HepG2 (cell line): ENCODE results near the gene GLT1D1. TPM values are rescaled to one million over a fixed set of nuclear protein-coding genes. Genes with fewer than 3 reads are reported as not detected.

ENCODE experiments used
- CREBL2 ChIP-seq: sonication (generic); formaldehyde crosslinking; IDR thresholded peaks from 2 replicates; pipeline ENCODE4 v1.8.1; 2023; ENCODE audit warnings: missing genetic modification reagents, mild to moderate bottlenecking, borderline replicate concordance
- HDAC1 ChIP-seq: sonication (generic); formaldehyde crosslinking; IDR thresholded peaks from 2 replicates; pipeline ENCODE4 v1.5.1; 2020; ENCODE audit warnings: mild to moderate bottlenecking, missing genetic modification reagents
- KLF12 ChIP-seq: sonication (generic); formaldehyde crosslinking; IDR thresholded peaks from 2 replicates; pipeline ENCODE4 v1.4.0; 2020; ENCODE audit warnings: missing genetic modification reagents, borderline replicate concordance
- PHF8 ChIP-seq: sonication (generic); formaldehyde crosslinking; IDR thresholded peaks from 2 replicates; pipeline ENCODE4 v1.5.0; 2020; ENCODE audit warnings: missing genetic modification reagents
- RARA ChIP-seq: IDR thresholded peaks from 2 replicates; pipeline ENCODE4 v1.6.1; 2016; ENCODE audit warnings: missing genetic modification reagents, missing compliant biosample characterization
- SIX4 ChIP-seq: sonication (generic); formaldehyde crosslinking; IDR thresholded peaks from 2 replicates; pipeline ENCODE4 v1.4.0; 2020; ENCODE audit warnings: missing genetic modification reagents
- U2AF1 ChIP-seq: fragments of 200-400 bp; formaldehyde crosslinking; optimal IDR thresholded peaks from 2 replicates; pipeline ENCODE3; 2017; ENCODE audit warnings: mild to moderate bottlenecking, low read depth, low read length
- ZNF225 ChIP-seq: sonication (generic); formaldehyde crosslinking; IDR thresholded peaks from 2 replicates; pipeline ENCODE4 v1.4.0; 2020; ENCODE audit warnings: mild to moderate bottlenecking, missing genetic modification reagents
- ZNF616 ChIP-seq: sonication (generic); formaldehyde crosslinking; IDR thresholded peaks from 2 replicates; pipeline ENCODE4 v1.5.0; 2020; ENCODE audit warnings: low read depth, mild to moderate bottlenecking, missing genetic modification reagents
- ZNF691 ChIP-seq: sonication (generic); formaldehyde crosslinking; IDR thresholded peaks from 2 replicates; pipeline ENCODE4 v1.4.0; 2020; ENCODE audit warnings: missing genetic modification reagents, low read depth, mild to moderate bottlenecking, borderline replicate concordance
- ZNF777 ChIP-seq: sonication (generic); formaldehyde crosslinking; IDR thresholded peaks from 2 replicates; pipeline ENCODE4 v1.4.0; 2020; ENCODE audit warnings: missing genetic modification reagents
- ZSCAN21 ChIP-seq: sonication (generic); formaldehyde crosslinking; IDR thresholded peaks from 2 replicates; pipeline ENCODE4 v1.8.0; 2022; ENCODE audit warnings: mild to moderate bottlenecking, missing genetic modification reagents, moderate library complexity, borderline replicate concordance
- polyA plus RNA-seq, 8 experiments: library from polyadenylated mRNA; depleted of rRNA in 3 of 8; stranded (reverse) in 7 of 8; unstranded in 1 of 8; fragments of >200 nt; fragmentation: Illumina TruSeq in 4 of 8; extraction: Trizol in 4 of 8; gene quantifications; 2 replicates each; pipeline versions ENCODE4 v1.2.1 to v1.2.3, GENCODE V29; 2011 to 2016; ENCODE audit warnings: low read depth in 4 of 8, missing spikeins in 1 of 8, mixed read lengths in 1 of 8; ENCODE audit not compliant: insufficient read depth in 1 of 8
- total RNA-seq, 5 experiments: library from RNA; depleted of rRNA; stranded (reverse); fragments of >200 nt; fragmentation: Illumina TruSeq; extraction: Trizol; gene quantifications; 2 replicates each; pipeline ENCODE4 v1.2.3, GENCODE V29; 2016; ENCODE audit warnings: low read depth in 1 of 5
- TF ChIP-seq, protein P1 (sequence below): sonication (generic); formaldehyde crosslinking; IDR thresholded peaks from 2 replicates; pipeline ENCODE4 v1.5.1; 2020; ENCODE audit warnings: mild to moderate bottlenecking, missing genetic modification reagents, borderline replicate concordance
- TF ChIP-seq, protein P2 (sequence below): sonication (generic); formaldehyde crosslinking; IDR thresholded peaks from 2 replicates; pipeline ENCODE4 v1.5.0; 2020; ENCODE audit warnings: missing genetic modification reagents
- TF ChIP-seq, protein P3 (sequence below): sonication (generic); formaldehyde crosslinking; IDR thresholded peaks from 2 replicates; pipeline ENCODE4 v1.8.0; 2022; ENCODE audit warnings: missing genetic modification reagents, mild to moderate bottlenecking, borderline replicate concordance
- TF ChIP-seq, protein P4 (sequence below): sonication (generic); formaldehyde crosslinking; IDR thresholded peaks from 2 replicates; pipeline ENCODE4 v1.5.0; 2020; ENCODE audit warnings: mild to moderate bottlenecking, missing genetic modification reagents

The GLT1D1 gene
- total and polyA plus RNA-seq, 2 of the 13 experiments (the other 11 are each of a cell fraction or from before 2014, with no cell fraction given), result 0.09 to 0.17 TPM

DNA sequence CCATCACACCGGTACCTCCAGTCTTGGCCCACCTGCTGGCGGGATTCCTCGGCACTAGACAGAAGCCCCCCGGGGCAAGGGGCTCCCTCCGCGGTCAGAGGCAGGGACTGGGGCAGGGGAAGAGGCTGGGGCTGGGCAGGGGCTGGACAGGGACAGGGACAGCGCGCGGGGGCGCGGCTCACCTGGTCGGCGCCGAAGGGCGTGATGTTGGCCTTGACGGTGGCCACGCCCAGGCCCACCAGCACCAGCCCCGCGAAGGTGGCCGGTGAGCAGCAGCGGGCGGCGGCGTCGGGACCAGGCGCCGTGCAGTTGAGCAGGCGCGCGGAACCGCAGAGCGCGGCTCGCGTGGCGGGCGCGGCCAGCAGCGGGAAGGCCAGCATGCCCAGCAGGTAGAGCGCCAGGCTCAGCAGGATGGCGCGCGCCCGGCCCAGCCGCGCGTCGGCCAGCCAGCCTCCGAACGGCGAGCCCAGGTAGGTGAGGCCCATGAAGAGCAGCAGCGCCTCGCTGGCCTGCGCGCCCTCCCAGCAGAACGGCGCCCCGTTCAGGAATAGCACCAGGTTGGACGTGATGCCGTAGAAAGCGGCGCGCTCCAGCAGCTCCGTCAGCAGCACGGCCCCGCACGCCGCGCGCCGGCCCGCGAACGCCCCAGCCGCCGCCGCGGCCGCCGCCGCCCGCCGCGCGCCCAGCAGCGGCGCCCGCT lies 29.9 kb upstream of the GLT1D1 start (continued):
- TF ChIP-seq, protein P1, sequence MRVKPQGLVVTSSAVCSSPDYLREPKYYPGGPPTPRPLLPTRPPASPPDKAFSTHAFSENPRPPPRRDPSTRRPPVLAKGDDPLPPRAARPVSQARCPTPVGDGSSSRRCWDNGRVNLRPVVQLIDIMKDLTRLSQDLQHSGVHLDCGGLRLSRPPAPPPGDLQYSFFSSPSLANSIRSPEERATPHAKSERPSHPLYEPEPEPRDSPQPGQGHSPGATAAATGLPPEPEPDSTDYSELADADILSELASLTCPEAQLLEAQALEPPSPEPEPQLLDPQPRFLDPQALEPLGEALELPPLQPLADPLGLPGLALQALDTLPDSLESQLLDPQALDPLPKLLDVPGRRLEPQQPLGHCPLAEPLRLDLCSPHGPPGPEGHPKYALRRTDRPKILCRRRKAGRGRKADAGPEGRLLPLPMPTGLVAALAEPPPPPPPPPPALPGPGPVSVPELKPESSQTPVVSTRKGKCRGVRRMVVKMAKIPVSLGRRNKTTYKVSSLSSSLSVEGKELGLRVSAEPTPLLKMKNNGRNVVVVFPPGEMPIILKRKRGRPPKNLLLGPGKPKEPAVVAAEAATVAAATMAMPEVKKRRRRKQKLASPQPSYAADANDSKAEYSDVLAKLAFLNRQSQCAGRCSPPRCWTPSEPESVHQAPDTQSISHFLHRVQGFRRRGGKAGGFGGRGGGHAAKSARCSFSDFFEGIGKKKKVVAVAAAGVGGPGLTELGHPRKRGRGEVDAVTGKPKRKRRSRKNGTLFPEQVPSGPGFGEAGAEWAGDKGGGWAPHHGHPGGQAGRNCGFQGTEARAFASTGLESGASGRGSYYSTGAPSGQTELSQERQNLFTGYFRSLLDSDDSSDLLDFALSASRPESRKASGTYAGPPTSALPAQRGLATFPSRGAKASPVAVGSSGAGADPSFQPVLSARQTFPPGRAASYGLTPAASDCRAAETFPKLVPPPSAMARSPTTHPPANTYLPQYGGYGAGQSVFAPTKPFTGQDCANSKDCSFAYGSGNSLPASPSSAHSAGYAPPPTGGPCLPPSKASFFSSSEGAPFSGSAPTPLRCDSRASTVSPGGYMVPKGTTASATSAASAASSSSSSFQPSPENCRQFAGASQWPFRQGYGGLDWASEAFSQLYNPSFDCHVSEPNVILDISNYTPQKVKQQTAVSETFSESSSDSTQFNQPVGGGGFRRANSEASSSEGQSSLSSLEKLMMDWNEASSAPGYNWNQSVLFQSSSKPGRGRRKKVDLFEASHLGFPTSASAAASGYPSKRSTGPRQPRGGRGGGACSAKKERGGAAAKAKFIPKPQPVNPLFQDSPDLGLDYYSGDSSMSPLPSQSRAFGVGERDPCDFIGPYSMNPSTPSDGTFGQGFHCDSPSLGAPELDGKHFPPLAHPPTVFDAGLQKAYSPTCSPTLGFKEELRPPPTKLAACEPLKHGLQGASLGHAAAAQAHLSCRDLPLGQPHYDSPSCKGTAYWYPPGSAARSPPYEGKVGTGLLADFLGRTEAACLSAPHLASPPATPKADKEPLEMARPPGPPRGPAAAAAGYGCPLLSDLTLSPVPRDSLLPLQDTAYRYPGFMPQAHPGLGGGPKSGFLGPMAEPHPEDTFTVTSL (CRISPR knock-in tag), result no peak
- TF ChIP-seq PHF8 (CRISPR knock-in tag) (no peak), ZNF616 (CRISPR knock-in tag) (peak; percentile 52; the same call in 1 of the 2 replicates), ZNF691 (CRISPR knock-in tag) (0 out of 2 replicates have a peak, but pooled peaks have one; percentile 1), SIX4 (CRISPR knock-in tag) (no peak), KLF12 (CRISPR knock-in tag) (no peak), RARA (CRISPR knock-in tag) (no peak), ZNF777 (peak; percentile 82; the same call in 1 of the 2 replicates), HDAC1 (CRISPR knock-in tag) (peak; percentile 56; the same call in 1 of the 2 replicates), ZNF225 (CRISPR knock-in tag) (peak; percentile 12; the same call in 1 of the 2 replicates), U2AF1 (no peak), CREBL2 (0 out of 2 replicates have a peak, but pooled peaks have one; percentile 30), ZSCAN21 (CRISPR knock-in tag) (peak; percentile 52; the same call in 1 of the 2 replicates)
- TF ChIP-seq, protein P2, sequence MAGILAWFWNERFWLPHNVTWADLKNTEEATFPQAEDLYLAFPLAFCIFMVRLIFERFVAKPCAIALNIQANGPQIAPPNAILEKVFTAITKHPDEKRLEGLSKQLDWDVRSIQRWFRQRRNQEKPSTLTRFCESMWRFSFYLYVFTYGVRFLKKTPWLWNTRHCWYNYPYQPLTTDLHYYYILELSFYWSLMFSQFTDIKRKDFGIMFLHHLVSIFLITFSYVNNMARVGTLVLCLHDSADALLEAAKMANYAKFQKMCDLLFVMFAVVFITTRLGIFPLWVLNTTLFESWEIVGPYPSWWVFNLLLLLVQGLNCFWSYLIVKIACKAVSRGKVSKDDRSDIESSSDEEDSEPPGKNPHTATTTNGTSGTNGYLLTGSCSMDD (CRISPR knock-in tag), result no peak
- TF ChIP-seq, protein P3, sequence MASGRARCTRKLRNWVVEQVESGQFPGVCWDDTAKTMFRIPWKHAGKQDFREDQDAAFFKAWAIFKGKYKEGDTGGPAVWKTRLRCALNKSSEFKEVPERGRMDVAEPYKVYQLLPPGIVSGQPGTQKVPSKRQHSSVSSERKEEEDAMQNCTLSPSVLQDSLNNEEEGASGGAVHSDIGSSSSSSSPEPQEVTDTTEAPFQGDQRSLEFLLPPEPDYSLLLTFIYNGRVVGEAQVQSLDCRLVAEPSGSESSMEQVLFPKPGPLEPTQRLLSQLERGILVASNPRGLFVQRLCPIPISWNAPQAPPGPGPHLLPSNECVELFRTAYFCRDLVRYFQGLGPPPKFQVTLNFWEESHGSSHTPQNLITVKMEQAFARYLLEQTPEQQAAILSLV (CRISPR knock-in tag), result peak; percentile 29; the same call in 1 of the 2 replicates
- TF ChIP-seq, protein P4, sequence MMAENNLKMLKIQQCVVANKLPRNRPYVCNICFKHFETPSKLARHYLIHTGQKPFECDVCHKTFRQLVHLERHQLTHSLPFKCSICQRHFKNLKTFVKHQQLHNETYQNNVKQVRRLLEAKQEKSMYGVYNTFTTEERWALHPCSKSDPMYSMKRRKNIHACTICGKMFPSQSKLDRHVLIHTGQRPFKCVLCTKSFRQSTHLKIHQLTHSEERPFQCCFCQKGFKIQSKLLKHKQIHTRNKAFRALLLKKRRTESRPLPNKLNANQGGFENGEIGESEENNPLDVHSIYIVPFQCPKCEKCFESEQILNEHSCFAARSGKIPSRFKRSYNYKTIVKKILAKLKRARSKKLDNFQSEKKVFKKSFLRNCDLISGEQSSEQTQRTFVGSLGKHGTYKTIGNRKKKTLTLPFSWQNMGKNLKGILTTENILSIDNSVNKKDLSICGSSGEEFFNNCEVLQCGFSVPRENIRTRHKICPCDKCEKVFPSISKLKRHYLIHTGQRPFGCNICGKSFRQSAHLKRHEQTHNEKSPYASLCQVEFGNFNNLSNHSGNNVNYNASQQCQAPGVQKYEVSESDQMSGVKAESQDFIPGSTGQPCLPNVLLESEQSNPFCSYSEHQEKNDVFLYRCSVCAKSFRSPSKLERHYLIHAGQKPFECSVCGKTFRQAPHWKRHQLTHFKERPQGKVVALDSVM (CRISPR knock-in tag), result peak; percentile 65
